HepG2 (cell line): Measurements from ENCODE around the gene PDHX. TPM values are rescaled to one million over a fixed set of nuclear protein-coding genes. Genes with fewer than 3 reads are reported as not detected.

Source experiments
- CBX1 ChIP-seq: IDR thresholded peaks from one replicate; pipeline ENCODE4 v1.6.1; 2016; ENCODE audit warnings: antibody characterized with exemption, low read depth
- CENPT ChIP-seq: sonication (generic); formaldehyde crosslinking; IDR thresholded peaks from 2 replicates; pipeline ENCODE4 v1.8.0; 2022; ENCODE audit warnings: low read depth, mild to moderate bottlenecking, moderate library complexity, missing genetic modification reagents
- GATAD1 ChIP-seq: IDR thresholded peaks from 2 replicates; pipeline ENCODE4 v1.6.1; 2016; ENCODE audit warnings: missing genetic modification reagents, missing compliant biosample characterization
- HINFP ChIP-seq: sonication (generic); formaldehyde crosslinking; IDR thresholded peaks from 2 replicates; pipeline ENCODE4 v1.4.0; 2020; ENCODE audit warnings: low read depth, mild to moderate bottlenecking, missing genetic modification reagents
- HMGA1 ChIP-seq: sonication (generic); formaldehyde crosslinking; conservative IDR thresholded peaks from 2 replicates; pipeline ENCODE4 v1.4.0; 2020; ENCODE audit warnings: missing genetic modification reagents
- IKZF4 ChIP-seq: sonication (generic); formaldehyde crosslinking; IDR thresholded peaks from 2 replicates; pipeline ENCODE4 v1.5.1; 2020; ENCODE audit warnings: borderline replicate concordance, mild to moderate bottlenecking, low read depth, missing genetic modification reagents; ENCODE audit errors: not compliant biosample characterization
- JARID2 ChIP-seq: sonication (generic); formaldehyde crosslinking; IDR thresholded peaks from 2 replicates; pipeline ENCODE4 v1.8.1; 2023; ENCODE audit warnings: missing genetic modification reagents, inconsistent platforms; ENCODE audit not compliant: insufficient replicate concordance
- SMARCC2 ChIP-seq: fragments of 450-650 bp; IDR thresholded peaks from 2 replicates; pipeline ENCODE4 v1.6.1; 2017; ENCODE audit warnings: antibody characterized with exemption, mild to moderate bottlenecking
- SMYD3 ChIP-seq: sonication (generic); formaldehyde crosslinking; IDR thresholded peaks from 2 replicates; pipeline ENCODE4 v1.8.1; 2023; ENCODE audit warnings: mild to moderate bottlenecking, missing genetic modification reagents
- TBP ChIP-seq: sonication (generic); formaldehyde crosslinking; IDR thresholded peaks from 2 replicates; pipeline ENCODE4 v1.5.0; 2020; ENCODE audit warnings: missing genetic modification reagents
- TEAD3 ChIP-seq: optimal IDR thresholded peaks from 2 replicates; pipeline ENCODE3; 2016; ENCODE audit warnings: borderline replicate concordance
- ZFP90 ChIP-seq: sonication (generic); formaldehyde crosslinking; IDR thresholded peaks from 2 replicates; pipeline ENCODE4 v1.8.0; 2022; ENCODE audit warnings: missing genetic modification reagents, mild to moderate bottlenecking, inconsistent platforms, borderline replicate concordance
- ZNF558 ChIP-seq: sonication (generic); formaldehyde crosslinking; IDR thresholded peaks from 2 replicates; pipeline ENCODE4 v1.9.0; 2022; ENCODE audit warnings: mild to moderate bottlenecking, missing genetic modification reagents, borderline replicate concordance
- ZNF646 ChIP-seq: sonication (generic); formaldehyde crosslinking; IDR thresholded peaks from 2 replicates; pipeline ENCODE4 v1.9.0; 2021; ENCODE audit warnings: mild to moderate bottlenecking, missing genetic modification reagents
- ZNF746 ChIP-seq: sonication (generic); formaldehyde crosslinking; IDR thresholded peaks from 2 replicates; pipeline ENCODE4 v1.8.0; 2022; ENCODE audit warnings: mild to moderate bottlenecking, missing genetic modification reagents
- ZNF891 ChIP-seq: sonication (generic); formaldehyde crosslinking; IDR thresholded peaks from 2 replicates; pipeline ENCODE4 v1.5.0; 2020; ENCODE audit warnings: mild to moderate bottlenecking, missing genetic modification reagents
- polyA plus RNA-seq, 8 experiments: library from polyadenylated mRNA; depleted of rRNA in 3 of 8; stranded (reverse) in 7 of 8; unstranded in 1 of 8; fragments of >200 nt; fragmentation: Illumina TruSeq in 4 of 8; extraction: Trizol in 4 of 8; gene quantifications; 2 replicates each; pipeline versions ENCODE4 v1.2.1 to v1.2.3, GENCODE V29; 2011 to 2016; ENCODE audit warnings: low read depth in 4 of 8, missing spikeins in 1 of 8, mixed read lengths in 1 of 8; ENCODE audit not compliant: insufficient read depth in 1 of 8
- total RNA-seq, 5 experiments: library from RNA; depleted of rRNA; stranded (reverse); fragments of >200 nt; fragmentation: Illumina TruSeq; extraction: Trizol; gene quantifications; 2 replicates each; pipeline ENCODE4 v1.2.3, GENCODE V29; 2016; ENCODE audit warnings: low read depth in 1 of 5
- TF ChIP-seq, protein P1 (sequence below): sonication (generic); formaldehyde crosslinking; IDR thresholded peaks from 2 replicates; pipeline ENCODE4 v1.9.0; 2021; ENCODE audit warnings: missing genetic modification reagents, mild to moderate bottlenecking, borderline replicate concordance
- TF ChIP-seq, protein P2 (sequence below): sonication (generic); formaldehyde crosslinking; IDR thresholded peaks from 2 replicates; pipeline ENCODE4 v1.5.0; 2020; ENCODE audit warnings: missing genetic modification reagents

The PDHX gene
- total and polyA plus RNA-seq, 2 of the 13 experiments (the other 11 are each of a cell fraction or from before 2014, with no cell fraction given) = 41.0 to 73.8 TPM

GRCh38 chr11:34916015-34916842, at the start of gene PDHX, which contains the start of gene APIP (continued):
- TF ChIP-seq, protein P1, sequence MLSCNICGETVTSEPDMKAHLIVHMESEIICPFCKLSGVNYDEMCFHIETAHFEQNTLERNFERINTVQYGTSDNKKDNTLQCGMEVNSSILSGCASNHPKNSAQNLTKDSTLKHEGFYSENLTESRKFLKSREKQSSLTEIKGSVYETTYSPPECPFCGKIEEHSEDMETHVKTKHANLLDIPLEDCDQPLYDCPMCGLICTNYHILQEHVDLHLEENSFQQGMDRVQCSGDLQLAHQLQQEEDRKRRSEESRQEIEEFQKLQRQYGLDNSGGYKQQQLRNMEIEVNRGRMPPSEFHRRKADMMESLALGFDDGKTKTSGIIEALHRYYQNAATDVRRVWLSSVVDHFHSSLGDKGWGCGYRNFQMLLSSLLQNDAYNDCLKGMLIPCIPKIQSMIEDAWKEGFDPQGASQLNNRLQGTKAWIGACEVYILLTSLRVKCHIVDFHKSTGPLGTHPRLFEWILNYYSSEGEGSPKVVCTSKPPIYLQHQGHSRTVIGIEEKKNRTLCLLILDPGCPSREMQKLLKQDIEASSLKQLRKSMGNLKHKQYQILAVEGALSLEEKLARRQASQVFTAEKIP (CRISPR knock-in tag) = no peak
- TF ChIP-seq HINFP = no peak
- TF ChIP-seq SMYD3 (CRISPR knock-in tag) = no peak
- TF ChIP-seq HMGA1 (CRISPR knock-in tag) = no peak
- TF ChIP-seq ZNF746 (CRISPR knock-in tag) = no peak
- no peak for TF ChIP-seq SMARCC2
- peak; percentile 80 for TF ChIP-seq GATAD1 (CRISPR knock-in tag)
- TF ChIP-seq, protein P2, sequence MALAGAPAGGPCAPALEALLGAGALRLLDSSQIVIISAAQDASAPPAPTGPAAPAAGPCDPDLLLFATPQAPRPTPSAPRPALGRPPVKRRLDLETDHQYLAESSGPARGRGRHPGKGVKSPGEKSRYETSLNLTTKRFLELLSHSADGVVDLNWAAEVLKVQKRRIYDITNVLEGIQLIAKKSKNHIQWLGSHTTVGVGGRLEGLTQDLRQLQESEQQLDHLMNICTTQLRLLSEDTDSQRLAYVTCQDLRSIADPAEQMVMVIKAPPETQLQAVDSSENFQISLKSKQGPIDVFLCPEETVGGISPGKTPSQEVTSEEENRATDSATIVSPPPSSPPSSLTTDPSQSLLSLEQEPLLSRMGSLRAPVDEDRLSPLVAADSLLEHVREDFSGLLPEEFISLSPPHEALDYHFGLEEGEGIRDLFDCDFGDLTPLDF (CRISPR knock-in tag) = peak; percentile 90
- no peak for TF ChIP-seq CBX1
- peak; percentile 62; the same call in 1 of the 2 replicates for TF ChIP-seq ZNF558 (CRISPR knock-in tag)
- peak; percentile 29 for TF ChIP-seq JARID2 (CRISPR knock-in tag)
- peak; percentile 67 for TF ChIP-seq TEAD3 (CRISPR knock-in tag)
- TF ChIP-seq TBP (CRISPR knock-in tag) = no peak
- no peak for TF ChIP-seq IKZF4 (CRISPR knock-in tag)
- no peak for TF ChIP-seq CENPT (CRISPR knock-in tag)
- TF ChIP-seq ZNF891 = peak; percentile 81; the same call in 1 of the 2 replicates
- 0 out of 2 replicates have a peak, but pooled peaks have one; percentile 33 for TF ChIP-seq ZNF646
- TF ChIP-seq ZFP90 = peak; percentile 70; the same call in 1 of the 2 replicates
